K562 (cell line): Measurements from ENCODE around the gene CLDN12.

Experiments used
- JUNB ChIP-seq: fragments of 450-650 bp; formaldehyde crosslinking; conservative IDR thresholded peaks from 2 replicates; pipeline ENCODE4 v1.4.0; 2020; ENCODE audit warnings: mild to moderate bottlenecking
- MYC ChIP-seq, 2 experiments: fragments of 250-450 bp in 1 of 2; sonication (Bioruptor Pico) in 1 of 2; IDR thresholded peaks; 2 replicates each; pipeline versions ENCODE4 v1.5.1 to v1.6.1; 2012 to 2021; ENCODE audit warnings: low read depth in 2 of 2, borderline replicate concordance in 1 of 2, improper control_type of control experiment in 1 of 2, low read length in 1 of 2, mild to moderate bottlenecking in 1 of 2, moderate library complexity in 1 of 2
- PCBP1 ChIP-seq: fragments of 200-400 bp; formaldehyde crosslinking; IDR thresholded peaks from 2 replicates; pipeline ENCODE4 v1.6.1; 2018; ENCODE audit warnings: mild to moderate bottlenecking, low read depth, low read length; ENCODE audit not compliant: poor library complexity, severe bottlenecking
- TF ChIP-seq, protein P1 (sequence below): fragments of 250-450 bp; sonication (Bioruptor Pico); IDR thresholded peaks from 2 replicates; pipeline ENCODE4 v1.9.0; 2021; ENCODE audit warnings: mild to moderate bottlenecking, inconsistent platforms

DNA sequence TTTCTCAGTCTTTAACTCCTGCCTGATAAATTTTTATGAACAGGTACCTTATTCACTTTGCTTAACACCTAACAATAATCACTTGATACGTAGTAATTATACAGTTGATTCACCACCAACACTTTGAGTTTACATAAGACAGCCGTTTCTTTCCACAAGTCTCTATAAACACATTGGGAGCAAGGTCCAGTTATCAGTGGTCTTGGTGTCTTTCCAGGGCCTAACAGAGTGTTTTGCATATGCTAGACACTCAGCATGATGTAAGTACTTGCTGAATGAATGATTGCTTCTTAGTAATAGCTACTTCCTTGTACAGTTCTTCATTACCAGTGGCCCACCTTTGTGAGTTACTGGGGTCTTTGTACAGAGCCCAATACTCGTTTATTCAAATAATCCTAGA, 6.4 kb downstream of the CLDN12 start:
- TF ChIP-seq JUNB (no peak), PCBP1 (no peak), MYC (IDR thresholded peaks at IDR 0.05; ENCODE audit: low read depth, low read length) (no peak), MYC (CRISPR knock-in tag; IDR thresholded peaks at IDR 0.05; ENCODE audit: borderline replicate concordance, low read depth) (no peak)
- TF ChIP-seq, protein P1, sequence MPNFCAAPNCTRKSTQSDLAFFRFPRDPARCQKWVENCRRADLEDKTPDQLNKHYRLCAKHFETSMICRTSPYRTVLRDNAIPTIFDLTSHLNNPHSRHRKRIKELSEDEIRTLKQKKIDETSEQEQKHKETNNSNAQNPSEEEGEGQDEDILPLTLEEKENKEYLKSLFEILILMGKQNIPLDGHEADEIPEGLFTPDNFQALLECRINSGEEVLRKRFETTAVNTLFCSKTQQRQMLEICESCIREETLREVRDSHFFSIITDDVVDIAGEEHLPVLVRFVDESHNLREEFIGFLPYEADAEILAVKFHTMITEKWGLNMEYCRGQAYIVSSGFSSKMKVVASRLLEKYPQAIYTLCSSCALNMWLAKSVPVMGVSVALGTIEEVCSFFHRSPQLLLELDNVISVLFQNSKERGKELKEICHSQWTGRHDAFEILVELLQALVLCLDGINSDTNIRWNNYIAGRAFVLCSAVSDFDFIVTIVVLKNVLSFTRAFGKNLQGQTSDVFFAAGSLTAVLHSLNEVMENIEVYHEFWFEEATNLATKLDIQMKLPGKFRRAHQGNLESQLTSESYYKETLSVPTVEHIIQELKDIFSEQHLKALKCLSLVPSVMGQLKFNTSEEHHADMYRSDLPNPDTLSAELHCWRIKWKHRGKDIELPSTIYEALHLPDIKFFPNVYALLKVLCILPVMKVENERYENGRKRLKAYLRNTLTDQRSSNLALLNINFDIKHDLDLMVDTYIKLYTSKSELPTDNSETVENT (CRISPR knock-in tag), result no peak
